Measurements from ENCODE around the gene PALLD. TPM values are rescaled to one million over a fixed set of nuclear protein-coding genes. Genes with fewer than 3 reads are reported as not detected.
A peak's percentile ranks its signal among the peaks of the same experiment; 100 is the strongest.
"Not testable (repeated sequence)": the region's sequence is repeated elsewhere in the genome, so short reads cannot be mapped to it uniquely, and the experiment has no call there.

The PALLD gene
- polyA plus RNA-seq, 3 donors = 6.1 to 11.8 (median 9.9) TPM

DNA sequence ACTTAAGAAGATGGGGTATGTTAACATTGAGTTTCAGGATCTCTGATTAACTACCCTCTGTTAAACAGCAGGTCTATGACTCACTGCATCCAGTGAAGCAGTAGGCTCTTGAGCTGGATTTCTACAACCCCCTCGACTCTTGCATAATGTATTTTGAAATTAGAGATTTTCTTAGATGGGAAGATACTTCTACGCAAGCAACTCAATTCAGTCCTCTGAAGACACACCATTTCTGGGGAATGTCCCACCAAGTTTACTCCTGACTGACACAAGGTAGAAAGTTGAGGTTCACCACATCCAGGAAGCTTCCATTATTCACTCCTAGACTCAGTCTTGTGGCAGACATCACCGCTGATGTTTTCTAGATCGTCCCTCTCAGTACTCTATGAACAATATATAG, 12.9 kb downstream of the PALLD start:
- TF ChIP-seq, protein P1, sequence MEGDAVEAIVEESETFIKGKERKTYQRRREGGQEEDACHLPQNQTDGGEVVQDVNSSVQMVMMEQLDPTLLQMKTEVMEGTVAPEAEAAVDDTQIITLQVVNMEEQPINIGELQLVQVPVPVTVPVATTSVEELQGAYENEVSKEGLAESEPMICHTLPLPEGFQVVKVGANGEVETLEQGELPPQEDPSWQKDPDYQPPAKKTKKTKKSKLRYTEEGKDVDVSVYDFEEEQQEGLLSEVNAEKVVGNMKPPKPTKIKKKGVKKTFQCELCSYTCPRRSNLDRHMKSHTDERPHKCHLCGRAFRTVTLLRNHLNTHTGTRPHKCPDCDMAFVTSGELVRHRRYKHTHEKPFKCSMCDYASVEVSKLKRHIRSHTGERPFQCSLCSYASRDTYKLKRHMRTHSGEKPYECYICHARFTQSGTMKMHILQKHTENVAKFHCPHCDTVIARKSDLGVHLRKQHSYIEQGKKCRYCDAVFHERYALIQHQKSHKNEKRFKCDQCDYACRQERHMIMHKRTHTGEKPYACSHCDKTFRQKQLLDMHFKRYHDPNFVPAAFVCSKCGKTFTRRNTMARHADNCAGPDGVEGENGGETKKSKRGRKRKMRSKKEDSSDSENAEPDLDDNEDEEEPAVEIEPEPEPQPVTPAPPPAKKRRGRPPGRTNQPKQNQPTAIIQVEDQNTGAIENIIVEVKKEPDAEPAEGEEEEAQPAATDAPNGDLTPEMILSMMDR (IDR thresholded peaks at IDR 0.05) = no peak
- H4K20me1 ChIP-seq (ENCODE audit: insufficient read depth, low read length) = no peaks in the 10 kb centered on the region
- WGBS (ENCODE audit: insufficient coverage) = no CpG with 5 or more reads among the region's 4 CpGs
- H3K4me2 ChIP-seq (replicated peaks; ENCODE audit: extremely low read depth, low read length, poor library complexity, severe bottlenecking) = no peak overlapping the region
- H3K4me1 Mint-ChIP-seq = peaks cover 31% of the 10 kb centered on the region
- intact Hi-C loops (cut with micrococcal nuclease) = loop anchor here (2.0 to 10.0 kb wide), 2 partner anchors 59 to 405 kb away; no protein-coding TSS in a partner anchor
- H3K36me3 ChIP-seq (replicated peaks in 1 of 2; ENCODE audit: control insufficient read depth in 1 of 2, insufficient read depth in 2 of 2, low read length in 2 of 2) = no peaks in the 10 kb centered on the region
- no peak overlapping the region for H3K4me3 ChIP-seq (replicated peaks in 1 of 3; ENCODE audit: low read depth in 2 of 3, low read length in 3 of 3)
- peak overlapping the region; percentile 83 to 96 (median 94) for H3K27ac Mint-ChIP-seq
- no peak overlapping the region for H3K9ac ChIP-seq (ENCODE audit: insufficient read depth, low read length, poor library complexity, severe bottlenecking)
- peak; percentile 85 to 99 (median 99) for DNase-seq
- H2AFZ ChIP-seq (ENCODE audit: insufficient read depth, low read depth, low read length, poor library complexity, severe bottlenecking) = no peak overlapping the region
- no peaks in the 10 kb centered on the region for H3K9me3 ChIP-seq (replicated peaks in 1 of 2; ENCODE audit: control insufficient read depth in 1 of 2, insufficient read depth in 1 of 2, low read length in 2 of 2)
- peak overlapping the region in 1 of 2 donors; percentile 75 for H3K27ac ChIP-seq (ENCODE audit: low read depth in 1 of 2, low read length in 2 of 2)
- peaks cover 0 to 1% (median 0%) of the 10 kb centered on the region in 7 donors for H3K9me3 Mint-ChIP-seq
- H3K36me3 Mint-ChIP-seq = peaks cover 0 to 2% of the 10 kb centered on the region in 2 donors
- no peak overlapping the region for H3K4me3 Mint-ChIP-seq
- H3K79me2 ChIP-seq (ENCODE audit: insufficient read depth, low read length) = no peaks in the 10 kb centered on the region
- no peaks in the 10 kb centered on the region for H3K27me3 Mint-ChIP-seq (ENCODE audit: low read depth in 3 of 3)
- H3K27me3 ChIP-seq (ENCODE audit: control insufficient read depth in 2 of 2, insufficient read depth in 2 of 2, low read length in 2 of 2) = no peaks in the 10 kb centered on the region
- H3K4me1 ChIP-seq (ENCODE audit: control insufficient read depth in 1 of 2, insufficient read depth in 2 of 2, low read length in 2 of 2) = peaks cover 51 to 57% of the 10 kb centered on the region in 2 donors

DNA sequence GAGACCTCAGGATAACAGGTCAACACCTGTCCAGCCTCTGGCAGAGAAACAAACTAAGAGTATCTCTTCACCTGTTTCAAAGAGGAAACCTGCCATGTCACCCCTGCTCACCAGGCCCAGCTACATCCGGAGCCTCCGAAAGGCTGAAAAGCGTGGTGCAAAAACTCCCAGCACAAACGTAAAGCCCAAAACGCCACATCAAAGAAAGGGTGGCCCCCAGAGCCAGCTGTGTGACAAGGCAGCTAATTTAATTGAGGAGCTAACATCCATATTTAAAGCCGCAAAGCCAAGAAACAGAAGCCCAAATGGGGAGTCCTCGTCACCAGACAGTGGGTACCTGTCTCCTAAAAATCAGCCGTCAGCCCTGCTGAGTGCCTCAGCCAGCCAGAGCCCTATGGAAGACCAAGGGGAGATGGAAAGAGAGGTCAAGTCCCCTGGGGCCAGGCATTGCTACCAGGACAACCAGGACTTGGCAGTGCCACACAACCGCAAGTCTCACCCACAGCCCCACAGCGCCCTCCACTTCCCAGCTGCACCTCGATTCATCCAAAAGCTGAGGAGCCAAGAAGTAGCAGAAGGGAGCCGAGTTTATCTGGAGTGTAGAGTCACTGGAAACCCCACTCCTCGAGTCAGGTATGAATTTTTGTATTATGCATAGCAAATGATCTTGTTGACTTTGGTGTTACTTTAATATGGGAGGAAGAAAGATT, 15.1 kb downstream of the PALLD start:
- peak overlapping the region; percentile 9 for H2AFZ ChIP-seq (ENCODE audit: insufficient read depth, low read depth, low read length, poor library complexity, severe bottlenecking)
- intact Hi-C loops (cut with micrococcal nuclease) = loop anchor here in 1 of 2 donors (10.0 kb wide), 1 partner anchor 403 kb away; no protein-coding TSS in a partner anchor
- DNase-seq = no peak
- H3K79me2 ChIP-seq (ENCODE audit: insufficient read depth, low read length) = no peaks in the 10 kb centered on the region
- Mint-ChIP-seq H3K4me1 (peaks cover 31% of the 10 kb centered on the region), H3K9me3 (peaks cover 0 to 1% (median 0%) of the 10 kb centered on the region in 7 donors), H3K4me3 (no peak overlapping the region), H3K36me3 (peaks cover 0 to 2% of the 10 kb centered on the region in 2 donors), H3K27me3 (ENCODE audit: low read depth in 3 of 3) (peaks cover 0 to 2% (median 0%) of the 10 kb centered on the region in 3 donors), H3K27ac (peak overlapping the region in 4 of 7 donors; percentile 23 to 70 (median 53))
- H3K9ac ChIP-seq (ENCODE audit: insufficient read depth, low read length, poor library complexity, severe bottlenecking) = no peak overlapping the region
- H3K27me3 ChIP-seq (ENCODE audit: control insufficient read depth in 2 of 2, insufficient read depth in 2 of 2, low read length in 2 of 2) = no peaks in the 10 kb centered on the region
- peaks cover 30 to 35% of the 10 kb centered on the region in 2 donors for H3K4me1 ChIP-seq (ENCODE audit: control insufficient read depth in 1 of 2, insufficient read depth in 2 of 2, low read length in 2 of 2)
- WGBS (ENCODE audit: insufficient coverage) = 93% methylated on average over 7 of the region's 13 CpGs
- no peaks in the 10 kb centered on the region for H3K36me3 ChIP-seq (replicated peaks in 1 of 2; ENCODE audit: control insufficient read depth in 1 of 2, insufficient read depth in 2 of 2, low read length in 2 of 2)
- no peaks in the 10 kb centered on the region for H3K9me3 ChIP-seq (replicated peaks in 1 of 2; ENCODE audit: control insufficient read depth in 1 of 2, insufficient read depth in 1 of 2, low read length in 2 of 2)
- TF ChIP-seq, protein P1 (IDR thresholded peaks at IDR 0.05) = no peak
- no peak overlapping the region for H3K27ac ChIP-seq (ENCODE audit: low read depth in 1 of 2, low read length in 2 of 2)
- no peak overlapping the region for H3K4me3 ChIP-seq (replicated peaks in 1 of 3; ENCODE audit: low read depth in 2 of 3, low read length in 3 of 3)
- no peaks in the 10 kb centered on the region for H4K20me1 ChIP-seq (ENCODE audit: insufficient read depth, low read length)
- H3K4me2 ChIP-seq (replicated peaks; ENCODE audit: extremely low read depth, low read length, poor library complexity, severe bottlenecking) = no peak overlapping the region

DNA sequence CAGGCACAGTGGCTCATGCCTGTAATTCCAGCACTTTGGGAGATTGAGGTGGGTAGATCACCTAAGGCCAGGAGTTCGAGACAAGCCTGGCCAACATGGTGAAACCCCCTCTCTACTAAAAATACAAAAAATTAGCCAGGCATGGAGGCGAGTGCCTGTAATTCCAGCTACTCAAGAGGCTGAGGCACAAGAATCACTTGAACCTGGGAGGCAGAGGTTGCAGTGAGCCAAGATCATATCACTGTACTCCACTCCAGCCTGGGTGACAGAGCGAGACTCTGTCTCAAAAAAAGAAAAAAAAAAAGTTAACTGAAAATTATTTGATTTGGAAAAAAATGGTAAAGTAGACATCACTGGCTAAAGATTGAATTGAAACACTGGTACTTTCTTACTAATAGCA, 17.0 kb downstream of the PALLD start:
- Mint-ChIP-seq H3K27ac (peak overlapping the region in 3 of 7 donors; percentile 30 to 80 (median 42)), H3K4me1 (peaks cover 26% of the 10 kb centered on the region)
- H3K36me3 ChIP-seq (replicated peaks in 1 of 2; ENCODE audit: control insufficient read depth in 1 of 2, insufficient read depth in 2 of 2, low read length in 2 of 2); H3K27me3 ChIP-seq (ENCODE audit: control insufficient read depth in 2 of 2, insufficient read depth in 2 of 2, low read length in 2 of 2); H2AFZ ChIP-seq (ENCODE audit: insufficient read depth, low read depth, low read length, poor library complexity, severe bottlenecking); H3K4me3 ChIP-seq (replicated peaks in 1 of 3; ENCODE audit: low read depth in 2 of 3, low read length in 3 of 3); H3K9ac ChIP-seq (ENCODE audit: insufficient read depth, low read length, poor library complexity, severe bottlenecking); H4K20me1 ChIP-seq (ENCODE audit: insufficient read depth, low read length); H3K27ac ChIP-seq (ENCODE audit: low read depth in 1 of 2, low read length in 2 of 2); DNase-seq; H3K9me3 Mint-ChIP-seq; H3K27me3 Mint-ChIP-seq (ENCODE audit: low read depth in 3 of 3); H3K79me2 ChIP-seq (ENCODE audit: insufficient read depth, low read length); H3K4me3 Mint-ChIP-seq; H3K36me3 Mint-ChIP-seq; H3K4me2 ChIP-seq (replicated peaks; ENCODE audit: extremely low read depth, low read length, poor library complexity, severe bottlenecking); H3K9me3 ChIP-seq (replicated peaks in 1 of 2; ENCODE audit: control insufficient read depth in 1 of 2, insufficient read depth in 1 of 2, low read length in 2 of 2): not testable (repeated sequence)
- no CpG with 5 or more reads among the region's 3 CpGs for WGBS (ENCODE audit: insufficient coverage)
- intact Hi-C loops (cut with micrococcal nuclease) = loop anchor here in 1 of 2 donors (10.0 kb wide), 1 partner anchor 401 kb away; no protein-coding TSS in a partner anchor
- peaks cover 15 to 17% of the 10 kb centered on the region in 2 donors for H3K4me1 ChIP-seq (ENCODE audit: control insufficient read depth in 1 of 2, insufficient read depth in 2 of 2, low read length in 2 of 2)

Measured in CD14-positive monocyte (primary cell).